Measurements from ENCODE around the gene F2RL1.

Gene F2RL1

DNA sequence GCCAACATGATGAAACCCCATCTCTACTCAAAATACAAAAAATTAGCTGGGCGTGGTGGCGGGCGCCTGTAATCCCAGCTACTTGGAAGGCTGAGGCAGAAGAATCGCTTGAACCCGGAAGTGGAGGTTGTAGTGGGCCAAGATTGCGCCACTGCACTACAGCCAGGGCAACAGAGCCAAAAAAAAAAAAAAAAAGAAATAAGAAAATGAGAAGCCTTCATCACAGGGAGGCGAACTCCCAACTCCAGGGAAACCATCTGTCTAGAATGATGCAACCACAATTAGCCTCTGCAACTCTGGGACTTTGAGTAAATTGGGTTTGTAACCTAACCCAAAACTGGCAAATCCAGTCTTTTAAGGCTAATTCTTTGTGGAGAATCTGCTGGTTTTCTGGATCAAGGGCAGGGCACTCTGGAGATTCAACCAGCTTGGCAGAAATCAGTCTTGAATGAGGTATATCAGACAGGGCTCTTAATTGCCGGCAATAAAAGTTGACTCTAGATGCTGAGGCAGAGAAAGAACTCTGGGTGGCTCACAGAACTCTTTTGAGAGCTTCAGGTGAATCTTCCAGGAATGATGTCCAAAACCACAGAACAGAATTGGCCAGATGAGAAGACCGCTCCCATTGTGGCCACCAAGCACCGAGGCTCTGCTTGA, 40.9 kb downstream of the F2RL1 start:
- no peaks in the 10 kb centered on the region for H3K79me2 ChIP-seq (ENCODE audit: control insufficient read depth, low read length)
- no peaks in the 10 kb centered on the region for H4K20me1 ChIP-seq (ENCODE audit: control insufficient read depth, insufficient read depth, low read depth, low read length)
- H3K36me3 ChIP-seq (ENCODE audit: control insufficient read depth, low read length) = peaks cover 8% of the 10 kb centered on the region
- H3K9me2 ChIP-seq (replicated peaks; ENCODE audit: control insufficient read depth, low read length) = no peaks in the 10 kb centered on the region
- TF ChIP-seq EZH2phosphoT487 (IDR thresholded peaks at IDR 0.05; ENCODE audit: borderline replicate concordance, low read length) (no peak), CTCF (IDR thresholded peaks at IDR 0.05; ENCODE audit: low read depth, low read length, poor library complexity, severe bottlenecking) (no peak)
- H3K9me3 ChIP-seq (ENCODE audit: control insufficient read depth, insufficient read depth, low read length) = peaks cover 7% of the 10 kb centered on the region; the same call in 1 of the 2 replicates
- no peak overlapping the region for H3K4me3 ChIP-seq (ENCODE audit: low read length)
- no peaks in the 10 kb centered on the region for H3F3A ChIP-seq (ENCODE audit: control insufficient read depth, insufficient read depth)
- H3K4me2 ChIP-seq (ENCODE audit: low read length) = no peak overlapping the region
- H3K27ac ChIP-seq (ENCODE audit: low read depth, low read length) = no peak overlapping the region
- no peaks in the 10 kb centered on the region for H3K27me3 ChIP-seq (ENCODE audit: control insufficient read depth, low read length)
- peaks cover 22% of the 10 kb centered on the region for H3K4me1 ChIP-seq (ENCODE audit: control insufficient read depth, low read length)

- Histone ChIP-seq H3K9me3 (ENCODE audit: control insufficient read depth, insufficient read depth, low read length) (no peaks in the 10 kb centered on the region), H4K20me1 (ENCODE audit: control insufficient read depth, insufficient read depth, low read depth, low read length) (no peaks in the 10 kb centered on the region), H3F3A (ENCODE audit: control insufficient read depth, insufficient read depth) (no peaks in the 10 kb centered on the region), H3K4me2 (ENCODE audit: low read length) (no peak overlapping the region), H3K4me3 (ENCODE audit: low read length) (no peak overlapping the region), H3K27ac (ENCODE audit: low read depth, low read length) (no peak overlapping the region), H3K4me1 (ENCODE audit: control insufficient read depth, low read length) (peaks cover 4% of the 10 kb centered on the region), H3K36me3 (ENCODE audit: control insufficient read depth, low read length) (no peaks in the 10 kb centered on the region), H3K79me2 (ENCODE audit: control insufficient read depth, low read length) (no peaks in the 10 kb centered on the region), H3K27me3 (ENCODE audit: control insufficient read depth, low read length) (no peaks in the 10 kb centered on the region), H3K9me2 (replicated peaks; ENCODE audit: control insufficient read depth, low read length) (no peaks in the 10 kb centered on the region)
- no peak for TF ChIP-seq CTCF (IDR thresholded peaks at IDR 0.05; ENCODE audit: low read depth, low read length, poor library complexity, severe bottlenecking)
- no peak for TF ChIP-seq EZH2phosphoT487 (IDR thresholded peaks at IDR 0.05; ENCODE audit: borderline replicate concordance, low read length)
Measured at GRCh38 chr5:76861612-76862011, 42.8 kb downstream of the F2RL1 start.

- TF ChIP-seq EZH2phosphoT487 (IDR thresholded peaks at IDR 0.05; ENCODE audit: borderline replicate concordance, low read length) (no peak), CTCF (IDR thresholded peaks at IDR 0.05; ENCODE audit: low read depth, low read length, poor library complexity, severe bottlenecking) (no peak)
- Histone ChIP-seq H3K27me3 (ENCODE audit: control insufficient read depth, low read length) (no peaks in the 10 kb centered on the region), H3K4me3 (ENCODE audit: low read length) (no peak overlapping the region), H3K4me2 (ENCODE audit: low read length) (no peak overlapping the region), H3K9me2 (replicated peaks; ENCODE audit: control insufficient read depth, low read length) (no peaks in the 10 kb centered on the region), H3K27ac (ENCODE audit: low read depth, low read length) (no peak overlapping the region), H3K79me2 (ENCODE audit: control insufficient read depth, low read length) (no peaks in the 10 kb centered on the region), H4K20me1 (ENCODE audit: control insufficient read depth, insufficient read depth, low read depth, low read length) (no peaks in the 10 kb centered on the region), H3F3A (ENCODE audit: control insufficient read depth, insufficient read depth) (no peaks in the 10 kb centered on the region), H3K4me1 (ENCODE audit: control insufficient read depth, low read length) (peaks cover 15% of the 10 kb centered on the region), H3K9me3 (ENCODE audit: control insufficient read depth, insufficient read depth, low read length) (no peaks in the 10 kb centered on the region), H3K36me3 (ENCODE audit: control insufficient read depth, low read length) (no peaks in the 10 kb centered on the region)
Measured at GRCh38 chr5:76863001-76863400, 44.2 kb downstream of the F2RL1 start.

Measured in DOHH2 (cell line).